ENCODE results near the gene KIRREL3.

GRCh38 chr11:126419801-126420697 is 580.5 kb downstream of the KIRREL3 start:
- TF ChIP-seq EZH2 (IDR thresholded peaks at IDR 0.05; ENCODE audit: borderline replicate concordance, low read depth, low read length, severe bottlenecking): no peak
- TF ChIP-seq, protein P1, sequence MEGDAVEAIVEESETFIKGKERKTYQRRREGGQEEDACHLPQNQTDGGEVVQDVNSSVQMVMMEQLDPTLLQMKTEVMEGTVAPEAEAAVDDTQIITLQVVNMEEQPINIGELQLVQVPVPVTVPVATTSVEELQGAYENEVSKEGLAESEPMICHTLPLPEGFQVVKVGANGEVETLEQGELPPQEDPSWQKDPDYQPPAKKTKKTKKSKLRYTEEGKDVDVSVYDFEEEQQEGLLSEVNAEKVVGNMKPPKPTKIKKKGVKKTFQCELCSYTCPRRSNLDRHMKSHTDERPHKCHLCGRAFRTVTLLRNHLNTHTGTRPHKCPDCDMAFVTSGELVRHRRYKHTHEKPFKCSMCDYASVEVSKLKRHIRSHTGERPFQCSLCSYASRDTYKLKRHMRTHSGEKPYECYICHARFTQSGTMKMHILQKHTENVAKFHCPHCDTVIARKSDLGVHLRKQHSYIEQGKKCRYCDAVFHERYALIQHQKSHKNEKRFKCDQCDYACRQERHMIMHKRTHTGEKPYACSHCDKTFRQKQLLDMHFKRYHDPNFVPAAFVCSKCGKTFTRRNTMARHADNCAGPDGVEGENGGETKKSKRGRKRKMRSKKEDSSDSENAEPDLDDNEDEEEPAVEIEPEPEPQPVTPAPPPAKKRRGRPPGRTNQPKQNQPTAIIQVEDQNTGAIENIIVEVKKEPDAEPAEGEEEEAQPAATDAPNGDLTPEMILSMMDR (IDR thresholded peaks at IDR 0.05; ENCODE audit: extremely low read depth in 1 of 2, insufficient read depth in 1 of 2, low read depth in 1 of 2, low read length in 2 of 2): no peak
- TF ChIP-seq POLR2A (IDR thresholded peaks at IDR 0.05; ENCODE audit: low read depth, low read length): no peak
- TF ChIP-seq POLR2AphosphoS5 (IDR thresholded peaks at IDR 0.05; ENCODE audit: insufficient read depth, low read depth, low read length): no peak

Measured in endothelial cell of umbilical vein (primary cell).